ENCODE data around the gene NOP14. TPM values are rescaled to one million over a fixed set of nuclear protein-coding genes. Genes with fewer than 3 reads are reported as not detected.

NOP14 gene
- total RNA-seq, 2 experiments from 2014 or later, result 31.7 to 66.2 TPM

DNA sequence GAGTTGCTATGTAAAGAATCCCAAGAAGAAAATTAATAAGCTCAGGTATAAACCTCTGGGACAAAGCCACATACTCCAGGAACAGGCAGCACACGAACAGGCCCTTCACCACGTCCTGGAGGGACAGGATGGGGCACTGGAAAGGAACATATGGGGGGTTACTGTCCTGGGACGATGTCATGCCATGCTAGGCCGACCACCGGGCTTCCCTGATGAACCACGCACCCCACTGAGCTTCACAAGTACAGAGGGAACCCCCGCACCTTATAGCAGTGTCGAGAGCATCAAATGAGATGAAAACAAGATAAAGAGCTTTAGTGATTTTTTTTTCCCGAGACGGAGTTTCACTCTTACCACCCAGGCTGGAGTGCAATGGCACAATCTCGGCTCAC is 19.1 kb downstream of the NOP14 start:
- POLR2A ChIA-PET, result interaction anchor here (0.6 to 0.7 kb wide), 2 partner anchors 14 to 159 kb away, joined by 3 to 4 read pairs; no protein-coding TSS in a partner anchor
- DNase-seq (ENCODE audit: low spot score), result no peak
- Histone ChIP-seq H4K20me1 (ENCODE audit: insufficient read depth, low read length) (no peaks in the 10 kb centered on the region), H3K4me1 (ENCODE audit: insufficient read depth, low read length, poor library complexity, severe bottlenecking) (no peaks in the 10 kb centered on the region), H3K4me3 (ENCODE audit: low read depth, low read length, poor library complexity, severe bottlenecking) (no peak overlapping the region), H3K9me3 (ENCODE audit: low read length) (no peaks in the 10 kb centered on the region), H3K9me2 (ENCODE audit: insufficient read depth, low read length) (no peaks in the 10 kb centered on the region), H3K4me2 (ENCODE audit: low read length) (no peak overlapping the region), H3K79me2 (ENCODE audit: insufficient read depth, low read depth, low read length) (no peaks in the 10 kb centered on the region), H3K27ac (ENCODE audit: low read depth, low read length, poor library complexity, severe bottlenecking) (no peak overlapping the region), H3K36me3 (ENCODE audit: insufficient read depth, low read length) (peaks cover 95% of the 10 kb centered on the region), H2AFZ (ENCODE audit: low read length) (no peak overlapping the region)
- BruUV-seq (replicated peaks), result no TSS peak
- TF ChIP-seq CTCF (conservative IDR thresholded peaks at IDR 0.05; ENCODE audit: low read length) (no peak), EZH2phosphoT487 (IDR thresholded peaks at IDR 0.05; ENCODE audit: borderline replicate concordance, low read depth, low read length) (no peak)
- CTCF ChIA-PET (ENCODE audit: unreplicated experiment), result no interaction called here
- intact Hi-C loops (cut with micrococcal nuclease; ENCODE audit: unreplicated experiment), result no loop called here

- no peaks in the 10 kb centered on the region for H3K9me2 ChIP-seq (ENCODE audit: insufficient read depth, low read length)
Observed at GRCh38 chr4:2943364-2944090, 19.7 kb downstream of the NOP14 start.

More at GRCh38 chr4:2943364-2944090, 19.7 kb downstream of the NOP14 start:
- Histone ChIP-seq H3K4me1 (ENCODE audit: insufficient read depth, low read length, poor library complexity, severe bottlenecking) (no peaks in the 10 kb centered on the region), H3K4me2 (ENCODE audit: low read length) (no peak overlapping the region), H3K36me3 (ENCODE audit: insufficient read depth, low read length) (peaks cover 95% of the 10 kb centered on the region), H2AFZ (ENCODE audit: low read length) (no peak overlapping the region), H4K20me1 (ENCODE audit: insufficient read depth, low read length) (no peaks in the 10 kb centered on the region), H3K9me3 (ENCODE audit: low read length) (no peaks in the 10 kb centered on the region), H3K27ac (ENCODE audit: low read depth, low read length, poor library complexity, severe bottlenecking) (no peak overlapping the region), H3K79me2 (ENCODE audit: insufficient read depth, low read depth, low read length) (no peaks in the 10 kb centered on the region), H3K4me3 (ENCODE audit: low read depth, low read length, poor library complexity, severe bottlenecking) (no peak overlapping the region)
- no peak for DNase-seq (ENCODE audit: low spot score)
- no TSS peak for BruUV-seq (replicated peaks)
- TF ChIP-seq EZH2phosphoT487 (IDR thresholded peaks at IDR 0.05; ENCODE audit: borderline replicate concordance, low read depth, low read length) (no peak), CTCF (conservative IDR thresholded peaks at IDR 0.05; ENCODE audit: low read length) (no peak)
- intact Hi-C loops (cut with micrococcal nuclease; ENCODE audit: unreplicated experiment), result no loop called here
- ChIA-PET CTCF (ENCODE audit: unreplicated experiment) (interaction anchor here (0.6 kb wide), 1 partner anchor 13 kb away, joined by 3 read pairs; no protein-coding TSS in a partner anchor), POLR2A (interaction anchor here (0.6 to 0.7 kb wide), 2 partner anchors 13 to 158 kb away, joined by 3 to 4 read pairs; no protein-coding TSS in a partner anchor)

All from OCI-LY7 (cell line).